Trophoblast cell (in vitro differentiated cells and primary cell): ENCODE results near the gene RDH8.

Experiments
- DNase-seq, 2 donors: peaks; one replicate each; pipeline ENCODE4 v3.0.0-alpha.2; 2016
- H2AFZ ChIP-seq: 2 replicates; pipeline ENCODE4 v1.6.1; 2013; ENCODE audit warnings: low read length, moderate library complexity, mild to moderate bottlenecking; ENCODE audit not compliant: insufficient read depth, poor library complexity
- H2AK5ac ChIP-seq: 2 replicates; pipeline ENCODE4 v1.6.1; 2013; ENCODE audit warnings: mild to moderate bottlenecking, low read length
- H2BK120ac ChIP-seq: 2 replicates; pipeline ENCODE4 v1.6.1; 2013; ENCODE audit warnings: low read length, mild to moderate bottlenecking, moderate library complexity; ENCODE audit not compliant: insufficient read depth, poor library complexity
- H2BK12ac ChIP-seq: 2 replicates; pipeline ENCODE4 v1.6.1; 2013; ENCODE audit warnings: mild to moderate bottlenecking, low read length, moderate library complexity
- H2BK5ac ChIP-seq: 2 replicates; pipeline ENCODE4 v1.6.1; 2013; ENCODE audit warnings: low read length, low read depth, moderate library complexity, mild to moderate bottlenecking; ENCODE audit not compliant: poor library complexity
- H3K14ac ChIP-seq: 2 replicates; pipeline ENCODE4 v1.6.1; 2013; ENCODE audit warnings: mild to moderate bottlenecking, low read length
- H3K18ac ChIP-seq: 2 replicates; pipeline ENCODE4 v1.6.1; 2013; ENCODE audit warnings: mild to moderate bottlenecking, low read length
- H3K23ac ChIP-seq: 2 replicates; pipeline ENCODE4 v1.6.1; 2013; ENCODE audit warnings: low read length
- H3K27ac ChIP-seq: 2 replicates; pipeline ENCODE4 v1.5.1; 2013; ENCODE audit warnings: low read depth, mild to moderate bottlenecking, inconsistent platforms, low read length, moderate library complexity
- H3K27me3 ChIP-seq: 2 replicates; pipeline ENCODE4 v1.6.1; 2013; ENCODE audit warnings: inconsistent platforms, mild to moderate bottlenecking, low read length, moderate library complexity; ENCODE audit not compliant: insufficient read depth
- H3K36me3 ChIP-seq, 2 experiments: 1 replicate in 1 of 2; 2 replicates in 1 of 2; pipeline ENCODE4 v1.6.1; 2013; ENCODE audit warnings: low read length in 2 of 2, mild to moderate bottlenecking in 2 of 2, moderate library complexity in 1 of 2; ENCODE audit not compliant: insufficient read depth in 2 of 2, control insufficient read depth in 1 of 2
- H3K4ac ChIP-seq: 2 replicates; pipeline ENCODE4 v1.6.1; 2013; ENCODE audit warnings: low read depth, mild to moderate bottlenecking, low read length, moderate library complexity
- H3K4me1 ChIP-seq, 2 experiments: 1 replicate in 1 of 2; 2 replicates in 1 of 2; pipeline ENCODE4 v1.6.1; 2013; ENCODE audit warnings: low read length in 2 of 2, mild to moderate bottlenecking in 2 of 2, moderate library complexity in 1 of 2; ENCODE audit not compliant: insufficient read depth in 2 of 2, control insufficient read depth in 1 of 2
- H3K4me2 ChIP-seq: 2 replicates; pipeline ENCODE4 v1.6.1; 2013; ENCODE audit warnings: inconsistent platforms, mild to moderate bottlenecking, low read length, moderate library complexity
- H3K4me3 ChIP-seq: 2 replicates; pipeline ENCODE4 v1.5.1; 2013; ENCODE audit warnings: mild to moderate bottlenecking, low read depth, low read length, inconsistent platforms
- H3K79me1 ChIP-seq: one replicate; pipeline ENCODE4 v1.6.1; 2013; ENCODE audit warnings: low read length
- H3K79me2 ChIP-seq: 2 replicates; pipeline ENCODE4 v1.6.1; 2013; ENCODE audit warnings: low read length, mild to moderate bottlenecking; ENCODE audit not compliant: control insufficient read depth, insufficient read depth, poor library complexity
- H3K9ac ChIP-seq: 2 replicates; pipeline ENCODE4 v1.6.1; 2013; ENCODE audit warnings: mild to moderate bottlenecking, low read length
- H3K9me3 ChIP-seq: 2 replicates; pipeline ENCODE4 v1.6.1; 2013; ENCODE audit warnings: low read depth, mild to moderate bottlenecking, control low read depth, inconsistent platforms, low read length; ENCODE audit not compliant: insufficient read depth
- H4K12ac ChIP-seq: 2 replicates; pipeline ENCODE4 v1.6.1; 2013; ENCODE audit warnings: low read depth, mild to moderate bottlenecking, low read length, moderate library complexity
- H4K8ac ChIP-seq: 2 replicates; pipeline ENCODE4 v1.6.1; 2013; ENCODE audit warnings: low read depth, mild to moderate bottlenecking, low read length, moderate library complexity
- H4K91ac ChIP-seq: one replicate; pipeline ENCODE4 v1.6.1; 2013; ENCODE audit warnings: low read depth, mild to moderate bottlenecking, low read length, moderate library complexity
- WGBS: extraction: QIAGEN DNeasy Blood & Tissue Kit; methylation state at CpG from one replicate; pipeline ENCODE4 v1.1.7; 2013; ENCODE audit warnings: missing lambda C conversion rate; ENCODE audit not compliant: insufficient read length, insufficient coverage; ENCODE audit errors: extremely low coverage; 5-methylcytosine and 5-hydroxymethylcytosine counted together

Gene RDH8

GRCh38 chr19:10036601-10037071 is 23.4 kb downstream of the RDH8 start:
- Histone ChIP-seq H3K79me1 (no peaks in the 10 kb centered on the region), H3K18ac (no peak overlapping the region), H3K9ac (no peak overlapping the region), H4K91ac (no peak overlapping the region), H2BK5ac (no peak overlapping the region), H3K14ac (no peak overlapping the region), H4K12ac (no peak overlapping the region), H3K27ac (no peak overlapping the region), H2BK12ac (no peak overlapping the region), H3K36me3 (no peaks in the 10 kb centered on the region), H3K79me2 (no peaks in the 10 kb centered on the region), H2AFZ (no peak overlapping the region), H4K8ac (no peak overlapping the region), H3K23ac (no peak overlapping the region), H3K27me3 (no peaks in the 10 kb centered on the region), H3K4me2 (no peak overlapping the region), H3K4ac (no peak overlapping the region), H2AK5ac (no peak overlapping the region), H3K4me3 (no peak overlapping the region), H2BK120ac (no peak overlapping the region), H3K4me1 (no peaks in the 10 kb centered on the region), H3K9me3 (peaks cover 11% of the 10 kb centered on the region)
- WGBS = no CpG with 5 or more reads among the region's 5 CpGs
- no peak for DNase-seq

GRCh38 chr19:10037367-10037766 is 24.1 kb downstream of the RDH8 start:
- Histone ChIP-seq H3K4ac (no peak overlapping the region), H4K12ac (no peak overlapping the region), H4K91ac (no peak overlapping the region), H3K36me3 (no peaks in the 10 kb centered on the region), H2AK5ac (no peak overlapping the region), H3K79me1 (no peaks in the 10 kb centered on the region), H4K8ac (no peak overlapping the region), H3K18ac (no peak overlapping the region), H2BK5ac (no peak overlapping the region), H3K4me2 (no peak overlapping the region), H3K27ac (no peak overlapping the region), H2AFZ (no peak overlapping the region), H3K14ac (no peak overlapping the region), H2BK120ac (no peak overlapping the region), H3K27me3 (no peaks in the 10 kb centered on the region), H3K79me2 (no peaks in the 10 kb centered on the region), H3K23ac (no peak overlapping the region), H3K4me3 (no peak overlapping the region), H3K9ac (no peak overlapping the region), H2BK12ac (no peak overlapping the region), H3K9me3 (peaks cover 17% of the 10 kb centered on the region), H3K4me1 (no peaks in the 10 kb centered on the region)
- DNase-seq = no peak
- WGBS = no CpG with 5 or more reads among the region's 4 CpGs

DNA sequence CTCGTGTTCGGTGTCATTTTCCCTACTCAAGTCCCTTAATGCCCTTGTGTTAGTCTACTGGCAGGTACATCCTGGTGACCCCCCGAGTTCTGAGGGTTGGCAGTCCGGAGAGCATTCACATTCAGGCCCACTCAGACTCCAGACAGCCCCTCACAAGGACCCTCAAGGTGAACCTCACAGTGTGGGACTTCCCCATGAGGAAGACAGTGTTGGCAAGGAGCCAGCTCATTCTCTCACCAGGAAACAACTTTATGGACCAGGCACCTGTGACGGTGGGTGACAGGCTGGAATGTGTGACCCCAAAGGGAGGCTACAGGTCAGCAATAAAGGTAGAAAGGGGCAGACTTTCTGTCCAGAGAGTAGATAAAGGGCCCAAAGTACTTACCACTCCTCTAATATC is 24.5 kb downstream of the RDH8 start:
- Histone ChIP-seq H3K4ac (no peak overlapping the region), H3K4me3 (no peak overlapping the region), H2AK5ac (no peak overlapping the region), H2BK120ac (no peak overlapping the region), H2AFZ (no peak overlapping the region), H2BK12ac (no peak overlapping the region), H3K9me3 (peaks cover 20% of the 10 kb centered on the region), H3K36me3 (no peaks in the 10 kb centered on the region), H3K4me2 (no peak overlapping the region), H4K91ac (no peak overlapping the region), H3K79me1 (no peaks in the 10 kb centered on the region), H3K14ac (no peak overlapping the region), H3K9ac (no peak overlapping the region), H3K23ac (no peak overlapping the region), H3K4me1 (no peaks in the 10 kb centered on the region), H2BK5ac (no peak overlapping the region), H4K8ac (no peak overlapping the region), H3K79me2 (no peaks in the 10 kb centered on the region), H4K12ac (no peak overlapping the region), H3K27me3 (no peaks in the 10 kb centered on the region), H3K27ac (no peak overlapping the region), H3K18ac (no peak overlapping the region)
- no CpG with 5 or more reads among the region's 5 CpGs for WGBS
- DNase-seq = no peak

DNA sequence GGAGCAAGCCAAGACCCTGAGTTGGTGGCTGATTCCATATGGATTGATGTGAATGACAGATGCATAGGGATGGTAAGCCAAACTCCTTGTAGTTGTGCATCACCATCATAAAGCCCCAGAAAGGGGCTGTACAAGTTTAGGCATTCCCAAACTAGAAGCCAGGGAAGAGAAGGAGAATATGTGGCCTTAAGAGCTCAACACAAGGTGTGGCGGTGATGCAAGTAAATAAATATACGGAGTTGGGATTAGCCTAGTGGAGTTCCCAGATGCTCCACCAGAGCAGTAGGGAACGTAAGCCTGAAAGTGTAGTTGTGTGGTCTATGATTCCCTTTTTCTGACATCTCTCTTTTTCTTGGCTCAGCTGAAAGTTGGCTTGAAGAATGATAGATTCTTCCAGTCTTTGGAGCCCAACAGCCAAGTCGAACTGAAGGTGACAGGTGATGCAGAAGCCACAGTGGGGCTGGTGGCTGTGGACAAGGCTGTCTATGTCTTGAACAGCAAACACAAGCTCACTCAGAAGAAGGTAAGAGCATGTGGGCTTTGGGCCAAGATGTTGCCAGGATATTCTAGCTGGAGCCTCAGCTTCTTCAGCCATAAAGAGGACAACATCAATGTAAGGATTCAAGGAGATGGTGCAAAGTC is 30.1 kb downstream of the RDH8 start:
- Histone ChIP-seq H3K27me3 (no peaks in the 10 kb centered on the region), H3K4me3 (no peak overlapping the region), H3K27ac (no peak overlapping the region), H2AFZ (no peak overlapping the region), H3K36me3 (no peaks in the 10 kb centered on the region), H3K9ac (no peak overlapping the region), H2BK5ac (no peak overlapping the region), H3K23ac (no peak overlapping the region), H2BK120ac (no peak overlapping the region), H4K91ac (no peak overlapping the region), H2BK12ac (no peak overlapping the region), H3K14ac (no peak overlapping the region), H3K4me1 (no peaks in the 10 kb centered on the region), H3K79me2 (no peaks in the 10 kb centered on the region), H3K4me2 (no peak overlapping the region), H3K79me1 (no peaks in the 10 kb centered on the region), H4K12ac (no peak overlapping the region), H2AK5ac (no peak overlapping the region), H3K4ac (no peak overlapping the region), H3K18ac (no peak overlapping the region), H3K9me3 (peaks cover 37% of the 10 kb centered on the region), H4K8ac (no peak overlapping the region)
- no CpG with 5 or more reads among the region's 4 CpGs for WGBS
- peak in 1 of 2 donors; percentile 3 for DNase-seq
